GM12892 (cell line): ENCODE results near the gene CDON.

Source experiments
- POLR2A ChIP-seq: IDR thresholded peaks from 2 replicates; pipeline ENCODE4 v1.6.1; 2011; ENCODE audit warnings: low read depth, low read length, control low read depth
- POLR2AphosphoS5 ChIP-seq: IDR thresholded peaks from 2 replicates; pipeline ENCODE4 v1.6.1; 2011; ENCODE audit warnings: low read depth, low read length, control low read depth
- TAF1 ChIP-seq: IDR thresholded peaks from 2 replicates; pipeline ENCODE4 v1.6.1; 2011; ENCODE audit warnings: low read depth, mild to moderate bottlenecking, control low read depth, low read length, borderline replicate concordance

GRCh38 chr11:126109941-126110731 lies 47.5 kb upstream of the CDON start:
- TF ChIP-seq POLR2A (no peak), POLR2AphosphoS5 (no peak), TAF1 (no peak)
